HEK293T (cell line): ENCODE measurements around the gene CNST.

ENCODE experiments used
- LEF1 ChIP-seq: fragments of 450-650 bp; IDR thresholded peaks from 2 replicates; pipeline ENCODE4 v1.6.1; 2017; ENCODE audit warnings: mild to moderate bottlenecking, borderline replicate concordance
- SP1 ChIP-seq: fragments of 450-650 bp; IDR thresholded peaks from 2 replicates; pipeline ENCODE4 v1.6.1; 2017

DNA sequence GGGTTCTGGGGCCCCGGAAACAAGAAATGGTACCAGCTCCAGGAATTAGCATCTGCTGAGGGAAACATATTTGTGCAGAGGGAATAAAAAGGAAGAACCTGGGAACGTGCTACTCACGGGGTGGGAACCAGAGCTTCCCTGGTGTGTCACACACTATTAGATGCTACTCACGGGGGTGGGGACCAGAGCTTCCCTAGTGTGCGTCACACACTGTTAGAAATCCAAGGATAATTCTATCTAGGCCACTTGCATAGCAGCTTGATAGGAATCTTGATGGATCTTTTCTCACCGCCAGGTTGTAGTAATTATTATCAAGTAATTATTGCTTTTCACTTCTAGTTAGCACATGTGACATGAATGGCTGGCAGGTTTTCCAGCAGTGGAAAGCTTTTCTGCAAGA is 103.4 kb downstream of the CNST start:
- TF ChIP-seq SP1: no peak
- TF ChIP-seq LEF1: no peak
